Keratinocyte (primary cell): ENCODE data around the gene CALY. TPM values are rescaled to one million over a fixed set of nuclear protein-coding genes. Genes with fewer than 3 reads are reported as not detected.

Source experiments
- DNase-seq: peaks from one replicate; pipeline ENCODE4 v3.0.0-alpha.2; 2011; ENCODE audit warnings: low read depth, missing footprints, low spot score
- FAIRE-seq: peaks from 2 replicates; lab custom pipeline; 2011; peaks lifted over from hg19 to GRCh38; lab: Jason Lieb, UNC
- H2AFZ ChIP-seq: 2 replicates; pipeline ENCODE4 v1.6.0; 2012; ENCODE audit warnings: low read length, control low read depth, inconsistent platforms; ENCODE audit not compliant: control insufficient read depth
- H3K27ac ChIP-seq: 2 replicates; pipeline ENCODE4 v1.5.1; 2011; ENCODE audit warnings: low read length; ENCODE audit not compliant: control insufficient read depth, insufficient read depth
- H3K27me3 ChIP-seq: 3 replicates; pipeline ENCODE4 v1.6.0; 2011; ENCODE audit warnings: low read length; ENCODE audit not compliant: control insufficient read depth, insufficient read depth; ENCODE audit errors: extremely low read depth
- H3K36me3 ChIP-seq, 2 experiments: 2 replicates in 1 of 2; 3 replicates in 1 of 2; pipeline ENCODE4 v1.5.1; 2011; ENCODE audit warnings: low read length in 2 of 2, mild to moderate bottlenecking in 1 of 2; ENCODE audit not compliant: control insufficient read depth in 2 of 2, insufficient read depth in 2 of 2; ENCODE audit errors: extremely low read depth in 1 of 2
- H3K4me1 ChIP-seq: 3 replicates; pipeline ENCODE4 v1.5.1; 2011; ENCODE audit warnings: low read length; ENCODE audit not compliant: control insufficient read depth, insufficient read depth; ENCODE audit errors: extremely low read depth
- H3K4me2 ChIP-seq: 3 replicates; pipeline ENCODE4 v1.6.0; 2011; ENCODE audit warnings: low read depth, low read length; ENCODE audit not compliant: control insufficient read depth, insufficient read depth; ENCODE audit errors: extremely low read depth
- H3K4me3 ChIP-seq, 3 experiments: fragments of 200-600 bp in 1 of 3; sonication (generic) in 1 of 3; 2 replicates in 2 of 3; 3 replicates in 1 of 3; pipeline ENCODE4 v1.5.1; 2011 to 2016; ENCODE audit warnings: low read length in 3 of 3, mild to moderate bottlenecking in 3 of 3, control low read depth in 2 of 3, inconsistent platforms in 1 of 3, low read depth in 1 of 3, mixed read lengths in 1 of 3, mixed run types in 1 of 3, moderate library complexity in 1 of 3; ENCODE audit not compliant: control insufficient read depth in 2 of 3, insufficient read depth in 2 of 3; ENCODE audit errors: extremely low read depth in 1 of 3
- H3K79me2 ChIP-seq: 2 replicates; pipeline ENCODE4 v1.6.0; 2012; ENCODE audit warnings: low read length; ENCODE audit not compliant: control insufficient read depth, insufficient read depth
- H3K9ac ChIP-seq: 3 replicates; pipeline ENCODE4 v1.6.0; 2011; ENCODE audit warnings: low read length; ENCODE audit not compliant: control insufficient read depth, insufficient read depth; ENCODE audit errors: extremely low read depth
- H3K9me1 ChIP-seq: 3 replicates; pipeline ENCODE4 v1.6.0; 2011; ENCODE audit warnings: low read length; ENCODE audit not compliant: control insufficient read depth, insufficient read depth; ENCODE audit errors: extremely low read depth
- H3K9me3 ChIP-seq: 2 replicates; pipeline ENCODE4 v1.5.1; 2012; ENCODE audit warnings: low read depth, low read length; ENCODE audit not compliant: control insufficient read depth
- H4K20me1 ChIP-seq: 3 replicates; pipeline ENCODE4 v1.6.0; 2011; ENCODE audit warnings: low read length; ENCODE audit not compliant: control insufficient read depth, insufficient read depth; ENCODE audit errors: extremely low read depth
- CTCF ChIP-seq, 3 experiments: IDR thresholded peaks in 1 of 3; conservative IDR thresholded peaks in 1 of 3; optimal IDR thresholded peaks in 1 of 3; 2 replicates in 2 of 3; 3 replicates in 1 of 3; pipeline versions ENCODE3 to v1.5.1; 2011; ENCODE audit warnings: low read length in 3 of 3, mild to moderate bottlenecking in 3 of 3, moderate library complexity in 2 of 3, control low read depth in 1 of 3, inconsistent platforms in 1 of 3; ENCODE audit not compliant: insufficient read depth in 2 of 3; ENCODE audit errors: extremely low read depth in 1 of 3
- EZH2 ChIP-seq: IDR thresholded peaks from one replicate; pipeline ENCODE4 v1.6.1; 2012; ENCODE audit warnings: inconsistent platforms, mild to moderate bottlenecking, low read length, moderate library complexity
- dilution Hi-C: fragments of 300-500 bp; cut with MboI; formaldehyde crosslinking; loops from one replicate; pipeline ENCODE4 v1.7.0; 2020; ENCODE audit warnings: low sequenced_read_pairs; ENCODE audit not compliant: extremely low pct_ligation_motif_present
- polyA plus RNA-seq, 5 experiments: library from polyadenylated mRNA; depleted of rRNA in 3 of 5; stranded (reverse) in 3 of 5; stranded (forward) in 1 of 5; unstranded in 1 of 5; fragments of >200 nt; gene quantifications; 1 replicate in 1 of 5; 2 replicates in 3 of 5; 3 replicates in 1 of 5; pipeline versions ENCODE4 v1.2.1 to v1.2.3, GENCODE V29; 2011 to 2012; ENCODE audit warnings: missing spikeins in 2 of 5, low read depth in 1 of 5, low replicate concordance in 1 of 5

The CALY gene
- polyA plus RNA-seq, 1 donor (not counting 4 experiments of a cell fraction or from before 2014, with no cell fraction given) = not detected

GRCh38 chr10:133355991-133356390 lies 19.3 kb upstream of the CALY start:
- FAIRE-seq (no peak), DNase-seq (no peak)
- H3K4me3 ChIP-seq = no peak overlapping the region
- no peak overlapping the region for H3K27ac ChIP-seq
- no peaks in the 10 kb centered on the region for H3K9me3 ChIP-seq
- H3K27me3 ChIP-seq = peaks cover 11% of the 10 kb centered on the region
- H3K9me1 ChIP-seq = no peaks in the 10 kb centered on the region
- H2AFZ ChIP-seq = no peak overlapping the region
- dilution Hi-C loops = no loop called here
- no peak for TF ChIP-seq CTCF (optimal IDR thresholded peaks at IDR 0.05 in 1 of 3, IDR thresholded peaks at IDR 0.05 in 1 of 3, conservative IDR thresholded peaks at IDR 0.05 in 1 of 3; ENCODE audit: extremely low read depth in 1 of 3, insufficient read depth in 2 of 3, low read length in 3 of 3)
- TF ChIP-seq EZH2 = no peak
- H3K4me2 ChIP-seq = no peak overlapping the region
- no peaks in the 10 kb centered on the region for H3K4me1 ChIP-seq
- no peaks in the 10 kb centered on the region for H3K79me2 ChIP-seq
- no peaks in the 10 kb centered on the region for H4K20me1 ChIP-seq
- no peaks in the 10 kb centered on the region for H3K36me3 ChIP-seq
- no peak overlapping the region for H3K9ac ChIP-seq

GRCh38 chr10:133355266-133355665 lies 18.6 kb upstream of the CALY start:
- Histone ChIP-seq H3K27me3 (peaks cover 11% of the 10 kb centered on the region), H3K9me3 (no peaks in the 10 kb centered on the region), H3K4me3 (no peak overlapping the region), H3K9ac (no peak overlapping the region), H3K27ac (no peak overlapping the region), H3K4me1 (no peaks in the 10 kb centered on the region), H3K4me2 (no peak overlapping the region), H3K36me3 (no peaks in the 10 kb centered on the region), H2AFZ (no peak overlapping the region), H4K20me1 (no peaks in the 10 kb centered on the region), H3K79me2 (no peaks in the 10 kb centered on the region), H3K9me1 (no peaks in the 10 kb centered on the region)
- DNase-seq (no peak), FAIRE-seq (no peak)
- TF ChIP-seq EZH2 (no peak), CTCF (optimal IDR thresholded peaks at IDR 0.05 in 1 of 3, IDR thresholded peaks at IDR 0.05 in 1 of 3, conservative IDR thresholded peaks at IDR 0.05 in 1 of 3; ENCODE audit: extremely low read depth in 1 of 3, insufficient read depth in 2 of 3, low read length in 3 of 3) (no peak)
- dilution Hi-C loops = no loop called here
